HCT116 (cell line): ENCODE data around the gene ANOS1. TPM values are rescaled to one million over a fixed set of nuclear protein-coding genes. Genes with fewer than 3 reads are reported as not detected.

Experiments used
- ATAC-seq: fragments of 200-7000 bp; cut with Tn5 transposase; 2 replicates; pipeline ENCODE4 v1.9.1; 2020; ENCODE audit warnings: mild to moderate bottlenecking, moderate library complexity
- BruUV-seq: library from RNA; stranded (reverse); fragments of 400-500 nt; replicated peaks from 2 replicates; lab custom pipeline; 2021; lab: Mats Ljungman, UMichigan
- CTCF ChIA-PET: fragments of 300-600 bp; sonication (Branson Sonifier 250); formaldehyde crosslinking; loops from one replicate; lab custom pipeline; 2021; ENCODE audit warnings: antibody characterized with exemption; lab: Charles Lee
- POLR2A ChIA-PET: fragments of 300-600, 350-600 bp; sonication (Branson Sonifier 250); formaldehyde crosslinking; loops from one replicate; lab custom pipeline; 2021; ENCODE audit warnings: antibody characterized with exemption; lab: Charles Lee
- RAD21 ChIA-PET, 2 experiments: fragments of 300-600 bp; sonication (Branson Sonifier 250); formaldehyde crosslinking; loops; one replicate each; lab custom pipeline; 2023; ENCODE audit warnings: low total read pairs in 2 of 2; ENCODE audit not compliant: uncharacterized antibody in 2 of 2, unreplicated experiment in 2 of 2, low non-redundant PET in 1 of 2; lab: Charles Lee
- DNase-seq: peaks from one replicate; pipeline ENCODE4 v3.0.0-alpha.2; 2010; ENCODE audit warnings: low read depth, low spot score
- H2AFZ ChIP-seq: fragments of 200-600 bp; shearing (Covaris generic), sonication (generic); 2 replicates; pipeline ENCODE4 v1.6.1; 2017; ENCODE audit warnings: low read depth, mixed run types, mixed read lengths, antibody characterized with exemption, low read length; ENCODE audit not compliant: poor library complexity, severe bottlenecking
- H3K27ac ChIP-seq: 2 replicates; pipeline ENCODE4 v1.5.1; 2012; ENCODE audit warnings: low read depth, low read length
- H3K27me3 ChIP-seq: fragments of 200-600 bp; sonication (generic); 2 replicates; pipeline ENCODE4 v1.6.1; 2016; ENCODE audit warnings: mixed run types, low read length, mixed read lengths; ENCODE audit not compliant: insufficient read depth
- H3K36me3 ChIP-seq, 2 experiments: fragments of 200-500 bp in 1 of 2; fragments of 200-600 bp in 1 of 2; sonication (Bioruptor generic) in 1 of 2; sonication (generic) in 1 of 2; 2 replicates each; pipeline versions ENCODE4 v1.5.1 to v1.6.1; 2014 to 2016; ENCODE audit warnings: low read length in 2 of 2, inconsistent platforms in 1 of 2, mixed read lengths in 1 of 2, mixed run types in 1 of 2; ENCODE audit not compliant: insufficient read depth in 2 of 2, control insufficient read depth in 1 of 2
- H3K4me1 ChIP-seq, 2 experiments: fragments of 200-600 bp in 1 of 2; sonication (generic) in 1 of 2; 2 replicates each; pipeline versions ENCODE4 v1.5.1 to v1.6.1; 2012 to 2017; ENCODE audit warnings: low read length in 2 of 2, inconsistent platforms in 1 of 2, mild to moderate bottlenecking in 1 of 2, mixed read lengths in 1 of 2, mixed run types in 1 of 2, moderate library complexity in 1 of 2; ENCODE audit not compliant: insufficient read depth in 2 of 2, control insufficient read depth in 1 of 2
- H3K4me2 ChIP-seq: fragments of 200-600 bp; sonication (generic); 2 replicates; pipeline ENCODE4 v1.6.1; 2017; ENCODE audit warnings: mixed run types, low read length, mixed read lengths
- H3K4me3 ChIP-seq, 2 experiments: fragments of 200-600 bp in 1 of 2; sonication (generic) in 1 of 2; replicated peaks in 1 of 2; 2 replicates each; pipeline ENCODE4 v1.5.1; 2011 to 2016; ENCODE audit warnings: low read length in 2 of 2, control low read depth in 1 of 2, low read depth in 1 of 2, mild to moderate bottlenecking in 1 of 2, mixed read lengths in 1 of 2, mixed run types in 1 of 2
- H3K79me2 ChIP-seq: fragments of 200-600 bp; sonication (generic); 2 replicates; pipeline ENCODE4 v1.6.1; 2017; ENCODE audit warnings: mild to moderate bottlenecking, mixed run types, low read length, moderate library complexity, mixed read lengths; ENCODE audit not compliant: insufficient read depth
- H3K9ac ChIP-seq: fragments of 200-600 bp; sonication (generic); 2 replicates; pipeline ENCODE4 v1.6.1; 2016; ENCODE audit warnings: low read length, mixed read lengths
- H3K9me2 ChIP-seq: fragments of 200-600 bp; sonication (generic), shearing (Covaris generic); 2 replicates; pipeline ENCODE4 v1.6.1; 2017; ENCODE audit warnings: mixed run types, mild to moderate bottlenecking, moderate library complexity; ENCODE audit not compliant: insufficient read depth
- H3K9me3 ChIP-seq, 2 experiments: fragments of 200-500 bp in 1 of 2; fragments of 200-600 bp in 1 of 2; sonication (Bioruptor generic) in 1 of 2; sonication (generic) in 1 of 2; 2 replicates each; pipeline ENCODE4 v1.6.1; 2014 to 2017; ENCODE audit warnings: low read length in 2 of 2, mixed read lengths in 2 of 2, inconsistent platforms in 1 of 2, low read depth in 1 of 2, mild to moderate bottlenecking in 1 of 2, mixed run types in 1 of 2, moderate library complexity in 1 of 2; ENCODE audit not compliant: control insufficient read depth in 1 of 2, insufficient read depth in 1 of 2
- H4K20me1 ChIP-seq: fragments of 200-600 bp; sonication (generic), shearing (Covaris generic); 2 replicates; pipeline ENCODE4 v1.6.1; 2017; ENCODE audit warnings: mixed run types, mild to moderate bottlenecking, moderate library complexity; ENCODE audit not compliant: insufficient read depth
- CTCF ChIP-seq, 3 experiments: fragments of 200-600 bp in 1 of 3; sonication (generic) in 1 of 3; IDR thresholded peaks in 2 of 3; conservative IDR thresholded peaks in 1 of 3; 2 replicates each; pipeline ENCODE4 v1.5.1; 2012 to 2017; ENCODE audit warnings: low read depth in 2 of 3, low read length in 2 of 3, antibody characterized with exemption in 1 of 3, borderline replicate concordance in 1 of 3, control low read depth in 1 of 3, mild to moderate bottlenecking in 1 of 3, mixed read lengths in 1 of 3, mixed run types in 1 of 3, moderate library complexity in 1 of 3; ENCODE audit not compliant: insufficient read depth in 1 of 3
- JUND ChIP-seq: IDR thresholded peaks from 2 replicates; pipeline ENCODE4 v1.6.1; 2012
- REST ChIP-seq: IDR thresholded peaks from 2 replicates; pipeline ENCODE4 v1.6.1; 2012; ENCODE audit warnings: low read depth
- ZNF274 ChIP-seq: fragments of 200-500 bp; sonication (Bioruptor generic); IDR thresholded peaks from 2 replicates; pipeline ENCODE4 v1.6.1; 2014; ENCODE audit warnings: mild to moderate bottlenecking, low read depth, low read length, inconsistent platforms
- intact Hi-C: fragments of 100-400 bp; cut with micrococcal nuclease; formaldehyde crosslinking; loops from 2 replicates; pipeline ENCODE4 v1.10.0; 2022
- total RNA-seq: library from RNA; stranded (reverse); gene quantifications from one replicate; pipeline ENCODE4 v1.2.1, GENCODE V29; 2021; ENCODE audit not compliant: unreplicated experiment

The ANOS1 gene
- total RNA-seq, 1 experiment from 2014 or later: 0.12 TPM

GRCh38 chrX:8755813-8756212 is 23.9 kb upstream of the ANOS1 start (continued):
- TF ChIP-seq REST (no peak), JUND (no peak)

- ATAC-seq (no peak), DNase-seq (no peak)
- H3K4me3 ChIP-seq: no peak overlapping the region
- intact Hi-C loops: no loop called here
- BruUV-seq: no TSS peak
- no peak overlapping the region for H2AFZ ChIP-seq
- H3K36me3 ChIP-seq: no peaks in the 10 kb centered on the region
- no peak overlapping the region for H3K9ac ChIP-seq
- no peaks in the 10 kb centered on the region for H4K20me1 ChIP-seq
- no peak overlapping the region for H3K4me2 ChIP-seq
- ChIA-PET POLR2A (no interaction called here), CTCF (no interaction called here)
- H3K4me1 ChIP-seq: no peaks in the 10 kb centered on the region
- no peaks in the 10 kb centered on the region for H3K79me2 ChIP-seq
- TF ChIP-seq ZNF274: no peak
- TF ChIP-seq CTCF (IDR thresholded peaks at IDR 0.05 in 2 of 3, conservative IDR thresholded peaks at IDR 0.05 in 1 of 3; ENCODE audit: borderline replicate concordance in 1 of 3, insufficient read depth in 1 of 3, low read depth in 2 of 3, low read length in 2 of 3): peak in 2 of 3 experiments; percentile 8 to 16; a peak in 1 of 6 replicates
- TF ChIP-seq, all 23 proteins: peak for 1
- H3K27me3 ChIP-seq: no peaks in the 10 kb centered on the region
- no peak overlapping the region for H3K27ac ChIP-seq
- no peaks in the 10 kb centered on the region for H3K9me2 ChIP-seq
- no peaks in the 10 kb centered on the region for H3K9me3 ChIP-seq
- RAD21 ChIA-PET: no interaction called here
Measured at GRCh38 chrX:8755116-8755515, 23.2 kb upstream of the ANOS1 start.
